Measurements from ENCODE around the gene PPP1R16B.

DNA sequence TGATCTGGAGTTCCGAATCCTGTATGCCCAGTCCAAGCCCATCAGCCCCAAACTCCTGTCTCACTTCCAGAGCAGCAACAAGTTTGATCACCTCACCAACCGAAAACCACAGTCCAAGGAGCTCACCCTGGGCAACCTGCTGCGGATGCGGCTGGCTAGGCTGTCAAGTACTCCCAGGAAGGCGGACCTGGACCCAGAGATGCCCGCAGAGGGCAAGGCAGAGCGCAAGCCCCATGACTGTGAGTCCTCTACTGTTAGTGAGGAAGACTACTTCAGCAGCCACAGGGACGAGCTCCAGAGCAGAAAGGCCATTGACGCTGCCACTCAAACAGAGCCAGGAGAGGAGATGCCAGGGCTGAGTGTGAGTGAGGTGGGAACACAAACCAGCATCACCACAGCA, 146.1 kb downstream of the PPP1R16B start:
- TF ChIP-seq, protein P1, sequence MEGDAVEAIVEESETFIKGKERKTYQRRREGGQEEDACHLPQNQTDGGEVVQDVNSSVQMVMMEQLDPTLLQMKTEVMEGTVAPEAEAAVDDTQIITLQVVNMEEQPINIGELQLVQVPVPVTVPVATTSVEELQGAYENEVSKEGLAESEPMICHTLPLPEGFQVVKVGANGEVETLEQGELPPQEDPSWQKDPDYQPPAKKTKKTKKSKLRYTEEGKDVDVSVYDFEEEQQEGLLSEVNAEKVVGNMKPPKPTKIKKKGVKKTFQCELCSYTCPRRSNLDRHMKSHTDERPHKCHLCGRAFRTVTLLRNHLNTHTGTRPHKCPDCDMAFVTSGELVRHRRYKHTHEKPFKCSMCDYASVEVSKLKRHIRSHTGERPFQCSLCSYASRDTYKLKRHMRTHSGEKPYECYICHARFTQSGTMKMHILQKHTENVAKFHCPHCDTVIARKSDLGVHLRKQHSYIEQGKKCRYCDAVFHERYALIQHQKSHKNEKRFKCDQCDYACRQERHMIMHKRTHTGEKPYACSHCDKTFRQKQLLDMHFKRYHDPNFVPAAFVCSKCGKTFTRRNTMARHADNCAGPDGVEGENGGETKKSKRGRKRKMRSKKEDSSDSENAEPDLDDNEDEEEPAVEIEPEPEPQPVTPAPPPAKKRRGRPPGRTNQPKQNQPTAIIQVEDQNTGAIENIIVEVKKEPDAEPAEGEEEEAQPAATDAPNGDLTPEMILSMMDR (IDR thresholded peaks at IDR 0.05; ENCODE audit: low read depth, low read length, poor library complexity, severe bottlenecking) = no peak
- no peak for TF ChIP-seq EZH2phosphoT487 (IDR thresholded peaks at IDR 0.05; ENCODE audit: borderline replicate concordance, low read length)
